Measurements from ENCODE around the gene MED26. TPM values are rescaled to one million over a fixed set of nuclear protein-coding genes. Genes with fewer than 3 reads are reported as not detected.

Gene MED26
- total and polyA plus RNA-seq, 8 donors, result 0.58 to 41.7 (median 4.3) TPM

GRCh38 chr19:16593181-16593580, 34.8 kb downstream of the MED26 start:
- intact Hi-C loops (cut with DNase I; ENCODE audit: low total_unique reads), result no loop called here
- Histone ChIP-seq H3K27ac (no peak overlapping the region), H3K4me3 (no peak overlapping the region)

GRCh38 chr19:16591803-16592556, 36.0 kb downstream of the MED26 start:
- TF ChIP-seq CTCF (IDR thresholded peaks at IDR 0.05), result no peak
- TF ChIP-seq POLR2A (IDR thresholded peaks at IDR 0.05), result no peak
- no peak for TF ChIP-seq EP300 (IDR thresholded peaks at IDR 0.05)
- TF ChIP-seq POLR2AphosphoS5 (IDR thresholded peaks at IDR 0.05), result no peak
- Histone ChIP-seq H3K27me3 (no peaks in the 10 kb centered on the region), H3K27ac (no peak overlapping the region), H3K36me3 (no peaks in the 10 kb centered on the region), H3K9me3 (no peaks in the 10 kb centered on the region), H3K4me3 (no peak overlapping the region), H3K4me1 (peaks cover 43 to 88% (median 66%) of the 10 kb centered on the region in 4 donors)
- intact Hi-C loops (cut with DNase I; ENCODE audit: low total_unique reads), result no loop called here
- WGBS, 5 donors, result 69 to 88% (median 79%) methylated on average over 9 to 10 of the region's 10 CpGs
- no peak for DNase-seq

More at GRCh38 chr19:16593181-16593580, 34.8 kb downstream of the MED26 start:
- Histone ChIP-seq H3K27me3 (no peaks in the 10 kb centered on the region), H3K9me3 (no peaks in the 10 kb centered on the region), H3K36me3 (no peaks in the 10 kb centered on the region), H3K4me1 (peaks cover 31 to 84% (median 59%) of the 10 kb centered on the region in 4 donors)
- TF ChIP-seq EP300 (IDR thresholded peaks at IDR 0.05) (no peak), POLR2AphosphoS5 (IDR thresholded peaks at IDR 0.05) (no peak), POLR2A (IDR thresholded peaks at IDR 0.05) (no peak), CTCF (IDR thresholded peaks at IDR 0.05) (no peak)
- 90 to 96% (median 95%) methylated on average over 4 of the region's 4 CpGs for WGBS, 5 donors
- no peak for DNase-seq

- no peak for DNase-seq
- Histone ChIP-seq H3K9me3 (no peaks in the 10 kb centered on the region), H3K4me3 (no peak overlapping the region), H3K27ac (no peak overlapping the region), H3K4me1 (peaks cover 51 to 92% (median 74%) of the 10 kb centered on the region in 4 donors), H3K36me3 (no peaks in the 10 kb centered on the region), H3K27me3 (no peaks in the 10 kb centered on the region)
- intact Hi-C loops (cut with DNase I; ENCODE audit: low total_unique reads), result no loop called here
- no peak for TF ChIP-seq CTCF (IDR thresholded peaks at IDR 0.05)
- TF ChIP-seq EP300 (IDR thresholded peaks at IDR 0.05), result no peak
- no peak for TF ChIP-seq POLR2A (IDR thresholded peaks at IDR 0.05)
- TF ChIP-seq POLR2AphosphoS5 (IDR thresholded peaks at IDR 0.05), result no peak
- WGBS, 5 donors, result 83 to 92% (median 87%) methylated on average over 9 of the region's 9 CpGs
These were observed 36.9 kb downstream of the MED26 start for GRCh38 chr19:16590876-16591802.

GRCh38 chr19:16589917-16590316, 38.1 kb downstream of the MED26 start:
- Histone ChIP-seq H3K27ac (no peak overlapping the region), H3K4me1 (peaks cover 60 to 92% (median 82%) of the 10 kb centered on the region in 4 donors), H3K27me3 (no peaks in the 10 kb centered on the region), H3K36me3 (no peaks in the 10 kb centered on the region), H3K9me3 (no peaks in the 10 kb centered on the region), H3K4me3 (no peak overlapping the region)
- 35 to 75% (median 66%) methylated on average over 2 to 3 of the region's 3 CpGs; no CpG with 5 or more reads in 1 of the 5 donors for WGBS, 5 donors
- intact Hi-C loops (cut with DNase I; ENCODE audit: low total_unique reads), result no loop called here
- TF ChIP-seq CTCF (IDR thresholded peaks at IDR 0.05) (no peak), EP300 (IDR thresholded peaks at IDR 0.05) (no peak), POLR2A (IDR thresholded peaks at IDR 0.05) (no peak), POLR2AphosphoS5 (IDR thresholded peaks at IDR 0.05) (no peak)
- no peak for DNase-seq
